ENCODE data around the gene BAG3.

- TF ChIP-seq CTCF (IDR thresholded peaks at IDR 0.05; ENCODE audit: low read depth, low read length) (no peak), POLR2A (IDR thresholded peaks at IDR 0.05; ENCODE audit: extremely low read depth, insufficient read length) (no peak), MYC (IDR thresholded peaks at IDR 0.05; ENCODE audit: low read depth, low read length) (no peak)
- TF ChIP-seq, protein P1, sequence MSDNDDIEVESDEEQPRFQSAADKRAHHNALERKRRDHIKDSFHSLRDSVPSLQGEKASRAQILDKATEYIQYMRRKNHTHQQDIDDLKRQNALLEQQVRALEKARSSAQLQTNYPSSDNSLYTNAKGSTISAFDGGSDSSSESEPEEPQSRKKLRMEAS (IDR thresholded peaks at IDR 0.05; ENCODE audit: low read depth, low read length), result no peak
Observed at GRCh38 chr10:119656760-119657159, 5.6 kb downstream of the BAG3 start.

All from NB4 (cell line).